H1 (cell line): Measurements from ENCODE around the gene SLC9A3. TPM values are rescaled to one million over a fixed set of nuclear protein-coding genes. Genes with fewer than 3 reads are reported as not detected.

ENCODE experiments used
- CHD7 ChIP-seq: fragments of 300-600 bp; sonication (generic); IDR thresholded peaks from 2 replicates; pipeline ENCODE4 v1.7.1; 2012; ENCODE audit warnings: low read length, moderate library complexity, mild to moderate bottlenecking, inconsistent platforms; ENCODE audit not compliant: insufficient replicate concordance
- CREB1 ChIP-seq: IDR thresholded peaks from 2 replicates; pipeline ENCODE4 v1.6.1; 2012; ENCODE audit warnings: inconsistent platforms
- E2F6 ChIP-seq: IDR thresholded peaks from 2 replicates; pipeline ENCODE4 v1.6.1; 2012; ENCODE audit warnings: inconsistent platforms
- FOSL1 ChIP-seq: IDR thresholded peaks from 2 replicates; pipeline ENCODE4 v1.6.1; 2011; ENCODE audit warnings: mild to moderate bottlenecking, low read depth, low read length, moderate library complexity; ENCODE audit not compliant: insufficient read depth
- JUND ChIP-seq: IDR thresholded peaks from 2 replicates; pipeline ENCODE4 v1.6.1; 2011; ENCODE audit warnings: mild to moderate bottlenecking, improper control_type of control experiment, low read length
- KDM1A ChIP-seq: fragments of 200-600, 300-600 bp; sonication (generic); IDR thresholded peaks from 2 replicates; pipeline ENCODE4 v1.7.1; 2016; ENCODE audit warnings: mild to moderate bottlenecking, low read length, borderline replicate concordance
- SIX5 ChIP-seq: IDR thresholded peaks from 2 replicates; pipeline ENCODE4 v1.6.1; 2011; ENCODE audit warnings: mild to moderate bottlenecking, low read depth, low read length
- SUZ12 ChIP-seq: fragments of 200-600 bp; sonication (generic); IDR thresholded peaks from 2 replicates; pipeline ENCODE4 v1.6.1; 2012; ENCODE audit warnings: mild to moderate bottlenecking, inconsistent platforms, low read length, moderate library complexity, mixed read lengths
- TCF12 ChIP-seq: IDR thresholded peaks from 2 replicates; pipeline ENCODE4 v1.6.1; 2011; ENCODE audit warnings: low read depth, mild to moderate bottlenecking, low read length
- USF2 ChIP-seq: IDR thresholded peaks from 2 replicates; pipeline ENCODE4 v1.6.1; 2011; ENCODE audit warnings: low read length, improper control_type of control experiment
- polyA plus RNA-seq, 7 experiments: library from polyadenylated mRNA; depleted of rRNA in 3 of 7; stranded (reverse) in 5 of 7; unstranded in 2 of 7; fragments of >200 nt in 5 of 7; fragments of 200-250 nt in 2 of 7; gene quantifications; 1 replicate in 5 of 7; 2 replicates in 1 of 7; 4 replicates in 1 of 7; pipeline versions ENCODE4 v1.2.1 to v1.2.3, GENCODE V29; 2011 to 2013; ENCODE audit warnings: missing spikeins in 2 of 7, mixed read lengths in 2 of 7
- total RNA-seq: library from RNA; stranded (reverse); fragmentation: NEBNext Ultra II Directional; extraction: Animal tissue kit (Norgen Biotek cat#: 25700); gene quantifications from 2 replicates; pipeline ENCODE4 v1.2.1, GENCODE V29; 2021

The SLC9A3 gene
- total and polyA plus RNA-seq, 2 of the 8 experiments (the other 6 are each of a cell fraction or from before 2014, with no cell fraction given), result 0.95 to 1.0 TPM

GRCh38 chr5:497090-497700, 27.1 kb downstream of the SLC9A3 start (continued):
- TF ChIP-seq CHD7 (no peak), E2F6 (no peak), JUND (no peak), USF2 (no peak), FOSL1 (no peak), CREB1 (no peak), SUZ12 (no peak), TCF12 (no peak), SIX5 (no peak), KDM1A (no peak)
